IPS-20b (cell line): ENCODE data around the gene EFNB1.

ENCODE experiments used
- H3K27ac ChIP-seq: one replicate; pipeline ENCODE4 v1.5.1; 2013; ENCODE audit warnings: low read length
- H3K27me3 ChIP-seq: 2 replicates; pipeline ENCODE4 v1.6.1; 2013; ENCODE audit warnings: mild to moderate bottlenecking, low read length, inconsistent platforms; ENCODE audit not compliant: insufficient read depth
- H3K36me3 ChIP-seq: 2 replicates; pipeline ENCODE4 v1.6.1; 2013; ENCODE audit warnings: low read depth, mild to moderate bottlenecking, inconsistent platforms, low read length, moderate library complexity; ENCODE audit not compliant: insufficient read depth
- H3K4me1 ChIP-seq: 2 replicates; pipeline ENCODE4 v1.6.1; 2013; ENCODE audit warnings: mild to moderate bottlenecking, control low read depth, inconsistent platforms, low read length, moderate library complexity; ENCODE audit not compliant: insufficient read depth
- H3K4me3 ChIP-seq: 2 replicates; pipeline ENCODE4 v1.5.1; 2013; ENCODE audit warnings: mild to moderate bottlenecking, low read length, inconsistent platforms
- H3K9ac ChIP-seq: 2 replicates; pipeline ENCODE4 v1.6.1; 2013; ENCODE audit warnings: low read depth, mild to moderate bottlenecking, inconsistent platforms, low read length, moderate library complexity
- H3K9me3 ChIP-seq: 2 replicates; pipeline ENCODE4 v1.6.1; 2013; ENCODE audit warnings: mild to moderate bottlenecking, low read depth, low read length, inconsistent platforms; ENCODE audit not compliant: insufficient read depth

The EFNB1 gene

DNA sequence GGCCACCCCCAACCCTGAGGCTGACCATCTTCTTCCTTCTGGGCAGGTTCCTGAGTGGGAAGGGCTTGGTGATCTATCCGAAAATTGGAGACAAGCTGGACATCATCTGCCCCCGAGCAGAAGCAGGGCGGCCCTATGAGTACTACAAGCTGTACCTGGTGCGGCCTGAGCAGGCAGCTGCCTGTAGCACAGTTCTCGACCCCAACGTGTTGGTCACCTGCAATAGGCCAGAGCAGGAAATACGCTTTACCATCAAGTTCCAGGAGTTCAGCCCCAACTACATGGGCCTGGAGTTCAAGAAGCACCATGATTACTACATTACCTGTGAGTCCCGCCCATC lies 9.7 kb downstream of the EFNB1 start:
- Histone ChIP-seq H3K36me3 (no peaks in the 10 kb centered on the region), H3K27me3 (peaks cover 25% of the 10 kb centered on the region), H3K9ac (no peak overlapping the region), H3K4me3 (no peak overlapping the region), H3K4me1 (no peaks in the 10 kb centered on the region), H3K9me3 (no peaks in the 10 kb centered on the region), H3K27ac (no peak overlapping the region)

GRCh38 chrX:68839771-68840170 lies 10.9 kb downstream of the EFNB1 start:
- Histone ChIP-seq H3K27me3 (peaks cover 13% of the 10 kb centered on the region), H3K36me3 (no peaks in the 10 kb centered on the region), H3K4me3 (no peak overlapping the region), H3K9ac (no peak overlapping the region), H3K4me1 (no peaks in the 10 kb centered on the region), H3K9me3 (no peaks in the 10 kb centered on the region), H3K27ac (no peak overlapping the region)

- H3K9me3 ChIP-seq: no peaks in the 10 kb centered on the region
- H3K4me3 ChIP-seq: no peak overlapping the region
- no peaks in the 10 kb centered on the region for H3K36me3 ChIP-seq
- peaks cover 8% of the 10 kb centered on the region for H3K27me3 ChIP-seq
- no peaks in the 10 kb centered on the region for H3K4me1 ChIP-seq
- H3K27ac ChIP-seq: no peak overlapping the region
- H3K9ac ChIP-seq: no peak overlapping the region
Measured at GRCh38 chrX:68840256-68840655, 11.4 kb downstream of the EFNB1 start.

DNA sequence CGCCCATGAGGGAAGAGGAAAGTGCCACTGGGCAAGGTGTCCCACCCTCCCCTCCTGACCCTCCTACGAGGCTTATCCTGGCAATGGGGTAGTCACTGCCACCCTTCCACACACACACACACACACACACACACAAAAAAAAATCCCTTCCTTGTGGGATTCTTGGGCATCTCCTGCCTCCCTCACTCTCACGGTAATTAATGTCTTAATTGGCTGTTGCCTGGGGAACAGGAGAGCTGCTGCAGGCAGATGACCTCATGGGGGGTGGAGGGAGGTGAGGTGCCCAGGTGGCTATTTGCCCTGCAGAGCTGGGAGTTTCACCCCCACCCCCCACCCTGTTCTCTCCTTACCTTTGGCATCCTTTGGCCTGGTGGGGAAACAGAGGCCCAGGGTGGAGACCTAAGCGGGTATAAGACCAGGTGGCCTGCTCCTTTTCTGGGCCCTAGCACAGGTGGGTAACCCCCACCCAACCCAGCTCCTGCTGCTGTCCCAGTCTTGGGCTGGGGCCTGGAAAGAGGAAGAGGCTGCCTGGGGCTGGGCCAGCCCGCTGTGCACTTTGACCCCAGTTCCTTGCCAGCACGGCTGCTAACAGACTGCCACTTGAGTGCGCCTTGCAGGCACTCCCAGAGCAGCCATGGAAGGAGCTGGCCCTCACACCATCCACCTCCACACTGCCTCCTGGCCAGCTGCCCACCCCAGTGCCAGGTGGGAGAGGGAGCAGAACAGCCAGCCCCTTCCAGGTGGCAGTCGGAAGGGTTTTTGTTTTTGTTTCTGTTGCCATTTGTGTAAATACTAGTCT lies 12.6 kb downstream of the EFNB1 start:
- Histone ChIP-seq H3K4me1 (peaks cover 10% of the 10 kb centered on the region; the same call in 1 of the 2 replicates), H3K9ac (no peak overlapping the region), H3K9me3 (no peaks in the 10 kb centered on the region), H3K4me3 (no peak overlapping the region), H3K36me3 (no peaks in the 10 kb centered on the region), H3K27me3 (no peaks in the 10 kb centered on the region; the same call in 1 of the 2 replicates), H3K27ac (no peak overlapping the region)

DNA sequence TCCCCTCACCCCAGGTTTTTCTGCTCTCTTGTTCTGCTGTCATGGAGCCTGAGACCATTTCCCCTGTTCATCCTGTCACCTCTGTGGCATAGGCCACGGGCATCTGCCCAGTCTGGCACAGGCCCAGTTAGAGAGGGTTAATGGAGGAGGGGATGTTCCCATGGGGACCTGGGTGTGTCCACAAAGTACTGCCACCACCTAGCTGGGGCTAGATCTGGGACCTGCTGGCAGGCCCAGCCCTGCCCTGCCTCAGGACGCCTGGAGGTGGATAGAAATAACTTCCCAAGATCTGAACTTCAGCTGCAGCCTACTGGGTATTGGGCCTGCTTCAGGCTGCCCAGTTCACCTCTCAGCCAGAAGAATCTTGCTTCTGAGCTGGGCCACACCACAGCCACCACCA lies 13.5 kb downstream of the EFNB1 start:
- Histone ChIP-seq H3K9ac (no peak overlapping the region), H3K27ac (no peak overlapping the region), H3K27me3 (peaks cover 2% of the 10 kb centered on the region; the same call in 1 of the 2 replicates), H3K36me3 (no peaks in the 10 kb centered on the region), H3K9me3 (no peaks in the 10 kb centered on the region), H3K4me1 (peaks cover 14% of the 10 kb centered on the region; the same call in 1 of the 2 replicates), H3K4me3 (no peak overlapping the region)

- H3K9ac ChIP-seq: no peak overlapping the region
- peaks cover 16% of the 10 kb centered on the region; the same call in 1 of the 2 replicates for H3K4me1 ChIP-seq
- H3K36me3 ChIP-seq: no peaks in the 10 kb centered on the region
- peaks cover 8% of the 10 kb centered on the region; the same call in 1 of the 2 replicates for H3K27me3 ChIP-seq
- no peak overlapping the region for H3K4me3 ChIP-seq
- H3K27ac ChIP-seq: no peak overlapping the region
- H3K9me3 ChIP-seq: no peaks in the 10 kb centered on the region
Measured at GRCh38 chrX:68842781-68843581, 14.2 kb downstream of the EFNB1 start.

DNA sequence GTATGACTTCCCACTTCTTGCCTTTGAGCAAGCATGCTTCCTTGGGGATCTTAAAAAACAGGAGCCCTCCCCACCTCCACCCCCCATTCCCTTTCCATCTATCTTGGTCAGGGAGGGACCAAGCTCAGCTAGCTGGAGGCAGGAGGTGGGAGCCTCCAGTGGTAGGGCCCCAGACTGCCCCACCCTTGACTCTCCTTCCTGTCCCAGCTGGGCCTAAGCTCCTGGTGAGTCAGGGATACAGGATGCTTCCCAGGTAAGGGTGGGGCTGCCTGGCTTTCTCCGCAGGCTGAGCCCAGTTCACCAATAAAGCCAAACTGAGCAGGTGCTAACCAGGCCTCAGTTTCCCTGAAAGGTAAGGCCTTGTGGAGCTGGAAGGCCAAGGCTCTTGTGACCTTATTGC lies 15.2 kb downstream of the EFNB1 start:
- H3K27me3 ChIP-seq: peaks cover 14% of the 10 kb centered on the region; the same call in 1 of the 2 replicates
- H3K36me3 ChIP-seq: no peaks in the 10 kb centered on the region
- H3K4me3 ChIP-seq: no peak overlapping the region
- no peaks in the 10 kb centered on the region for H3K9me3 ChIP-seq
- no peak overlapping the region for H3K9ac ChIP-seq
- H3K27ac ChIP-seq: no peak overlapping the region
- peaks cover 16% of the 10 kb centered on the region; the same call in 1 of the 2 replicates for H3K4me1 ChIP-seq

GRCh38 chrX:68844581-68844980 lies 15.8 kb downstream of the EFNB1 start:
- Histone ChIP-seq H3K4me3 (no peak overlapping the region), H3K9me3 (no peaks in the 10 kb centered on the region), H3K36me3 (no peaks in the 10 kb centered on the region), H3K4me1 (peaks cover 16% of the 10 kb centered on the region; the same call in 1 of the 2 replicates), H3K27me3 (peaks cover 14% of the 10 kb centered on the region; the same call in 1 of the 2 replicates), H3K9ac (no peak overlapping the region), H3K27ac (no peak overlapping the region)

DNA sequence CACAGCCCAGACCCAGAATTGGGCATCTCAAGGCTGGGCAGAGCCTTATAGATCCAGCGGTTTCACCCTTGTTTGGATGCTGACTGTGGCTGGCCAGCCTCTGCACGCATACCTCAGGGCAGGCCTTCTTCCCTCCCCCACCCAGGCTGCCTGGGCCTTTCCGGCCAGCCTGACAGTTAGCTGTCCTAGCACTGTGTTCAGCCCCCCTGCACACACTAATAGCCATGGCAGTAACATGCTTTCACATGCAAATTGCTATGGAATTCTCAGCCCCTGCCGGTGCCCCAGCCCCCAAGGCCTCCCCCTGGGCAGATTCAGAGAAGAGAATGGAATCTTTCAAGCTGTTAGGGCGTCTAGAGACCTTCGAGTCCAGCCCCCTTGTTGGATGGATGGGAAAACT lies 17.7 kb downstream of the EFNB1 start:
- no peak overlapping the region for H3K27ac ChIP-seq
- H3K9me3 ChIP-seq: no peaks in the 10 kb centered on the region
- peaks cover 16% of the 10 kb centered on the region; the same call in 1 of the 2 replicates for H3K4me1 ChIP-seq
- no peak overlapping the region for H3K9ac ChIP-seq
- peak overlapping the region; percentile 49; the same call in 1 of the 2 replicates for H3K4me3 ChIP-seq
- no peaks in the 10 kb centered on the region for H3K36me3 ChIP-seq
- peaks cover 14% of the 10 kb centered on the region; the same call in 1 of the 2 replicates for H3K27me3 ChIP-seq

DNA sequence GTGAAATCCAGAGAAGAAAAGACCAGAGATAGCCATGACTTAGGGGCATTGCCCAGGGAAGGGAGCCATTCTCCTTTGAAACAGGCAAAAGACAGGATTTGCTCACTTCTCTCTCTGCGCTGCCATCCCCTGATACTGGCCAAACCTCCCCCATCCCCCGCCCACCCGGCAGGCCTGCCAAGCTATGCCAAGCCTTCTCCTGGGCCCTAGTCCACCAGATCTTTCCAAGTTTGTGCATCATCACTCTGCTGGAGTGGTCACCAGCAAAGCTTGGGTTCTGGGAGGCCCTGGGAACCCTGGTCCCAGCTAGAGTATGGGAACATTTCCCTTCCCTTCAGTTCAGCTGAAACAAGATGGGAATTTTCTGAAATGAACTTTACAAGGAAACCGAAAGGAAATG lies 18.4 kb downstream of the EFNB1 start:
- H3K9ac ChIP-seq: no peak overlapping the region
- H3K4me3 ChIP-seq: peak overlapping the region; percentile 30; the same call in 1 of the 2 replicates
- H3K4me1 ChIP-seq: peaks cover 16% of the 10 kb centered on the region; the same call in 1 of the 2 replicates
- peaks cover 17% of the 10 kb centered on the region; the same call in 1 of the 2 replicates for H3K27me3 ChIP-seq
- no peaks in the 10 kb centered on the region for H3K36me3 ChIP-seq
- no peak overlapping the region for H3K27ac ChIP-seq
- H3K9me3 ChIP-seq: no peaks in the 10 kb centered on the region

GRCh38 chrX:68848189-68848940 lies 19.5 kb downstream of the EFNB1 start:
- no peaks in the 10 kb centered on the region for H3K36me3 ChIP-seq
- peaks cover 16% of the 10 kb centered on the region; the same call in 1 of the 2 replicates for H3K4me1 ChIP-seq
- H3K27ac ChIP-seq: no peak overlapping the region
- H3K4me3 ChIP-seq: no peak overlapping the region
- H3K9me3 ChIP-seq: no peaks in the 10 kb centered on the region
- no peak overlapping the region for H3K9ac ChIP-seq
- peaks cover 20% of the 10 kb centered on the region; the same call in 1 of the 2 replicates for H3K27me3 ChIP-seq
